Liver (tissue), 2 donors: Measurements from ENCODE around the gene ARHGEF7.

Experiments used
- CTCF ChIP-seq: fragments of 150-350 bp; IDR thresholded peaks from 2 replicates; pipeline ENCODE4 v1.5.1; 2017; ENCODE audit warnings: improper control_type of control experiment, low read depth, low read length; ENCODE audit not compliant: missing input control
- FOXA2 ChIP-seq: IDR thresholded peaks from 2 replicates; pipeline ENCODE4 v1.6.1; 2016; ENCODE audit warnings: antibody characterized with exemption
- donor health status: healthy.

DNA sequence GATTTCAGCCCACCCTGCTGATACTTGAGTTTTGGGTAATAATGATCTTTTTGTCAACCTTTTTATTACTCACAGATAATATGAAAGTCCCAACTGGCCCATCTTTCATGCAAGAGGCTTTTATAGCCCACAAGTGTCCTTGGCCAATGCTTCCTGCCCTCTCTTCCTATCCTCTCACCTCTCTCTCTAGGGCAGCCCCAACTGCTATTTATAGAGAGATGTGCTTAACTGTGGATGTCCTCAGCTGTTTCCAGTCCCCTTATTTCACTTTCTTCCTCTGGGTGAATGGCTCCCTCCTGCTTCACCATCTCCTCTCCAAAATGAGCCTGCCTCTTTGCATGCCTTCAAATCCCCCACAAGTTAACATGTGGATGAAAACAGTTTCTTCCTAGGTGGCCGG lies 27.4 kb downstream of the ARHGEF7 start:
- TF ChIP-seq CTCF (no peak), FOXA2 (no peak)
